ENCODE data around the gene TTLL6.

The TTLL6 gene

GRCh38 chr17:48737330-48738043 is 79.5 kb downstream of the TTLL6 start:
- no peak for DNase-seq (ENCODE audit: low spot score)

GRCh38 chr17:48735062-48735351 is 82.0 kb downstream of the TTLL6 start:
- no peak for DNase-seq (ENCODE audit: low spot score)

GRCh38 chr17:48734333-48735061 is 82.5 kb downstream of the TTLL6 start:
- no peak for DNase-seq (ENCODE audit: low spot score)

GRCh38 chr17:48733632-48734328 is 83.2 kb downstream of the TTLL6 start:
- no peak for DNase-seq (ENCODE audit: low spot score)

GRCh38 chr17:48732688-48733629 is 84.1 kb downstream of the TTLL6 start:
- DNase-seq (ENCODE audit: low spot score): no peak

- no peak for DNase-seq (ENCODE audit: low spot score)
These were observed 85.7 kb downstream of the TTLL6 start for GRCh38 chr17:48731355-48731754.

GRCh38 chr17:48730240-48730550 is 86.8 kb downstream of the TTLL6 start:
- DNase-seq (ENCODE audit: low spot score): no peak

- DNase-seq (ENCODE audit: low spot score): no peak
These were observed 87.4 kb downstream of the TTLL6 start for GRCh38 chr17:48729335-48730239.

GRCh38 chr17:48728232-48729231 is 88.5 kb downstream of the TTLL6 start, which contains the start of gene HOXB13:
Gene HOXB13 (minus strand): TSS chr17:48728750. CDS start chr17:48728593, 157 bp downstream.
- peak; percentile 28 for DNase-seq (ENCODE audit: low spot score)

- no peak for DNase-seq (ENCODE audit: low spot score)
These were observed 89.4 kb downstream of the TTLL6 start for GRCh38 chr17:48727415-48728175.

GRCh38 chr17:48726916-48727286 is 90.1 kb downstream of the TTLL6 start:
- no peak for DNase-seq (ENCODE audit: low spot score)

GRCh38 chr17:48726114-48726915 is 90.7 kb downstream of the TTLL6 start:
- DNase-seq (ENCODE audit: low spot score): no peak

GRCh38 chr17:48725288-48726064 is 91.6 kb downstream of the TTLL6 start:
- no peak for DNase-seq (ENCODE audit: low spot score)

GRCh38 chr17:48725004-48725287 is 92.1 kb downstream of the TTLL6 start:
- no peak for DNase-seq (ENCODE audit: low spot score)

GRCh38 chr17:48724251-48725003 is 92.6 kb downstream of the TTLL6 start:
- DNase-seq (ENCODE audit: low spot score): peak; percentile 73

GRCh38 chr17:48723423-48724250 is 93.4 kb downstream of the TTLL6 start:
- no peak for DNase-seq (ENCODE audit: low spot score)
